Kidney epithelial cell (primary cell): ENCODE measurements around the gene TRANK1. TPM values are rescaled to one million over a fixed set of nuclear protein-coding genes. Genes with fewer than 3 reads are reported as not detected.
A peak's percentile ranks its signal among the peaks of the same experiment; 100 is the strongest.

Experiments
- DNase-seq: peaks from one replicate; pipeline ENCODE4 v3.0.0-alpha.2; 2010; ENCODE audit warnings: low read depth
- H3K27me3 ChIP-seq: 2 replicates; pipeline ENCODE4 v1.6.0; 2011; ENCODE audit warnings: low read length; ENCODE audit not compliant: control insufficient read depth, insufficient read depth
- H3K36me3 ChIP-seq: 2 replicates; pipeline ENCODE4 v1.5.1; 2011; ENCODE audit warnings: low read length; ENCODE audit not compliant: control insufficient read depth, insufficient read depth
- H3K4me3 ChIP-seq: 2 replicates; pipeline ENCODE4 v1.5.1; 2011; ENCODE audit warnings: low read depth, mild to moderate bottlenecking, control low read depth, low read length
- total RNA-seq: library from RNA; depleted of rRNA; stranded (reverse); fragments of >200 nt; gene quantifications from 2 replicates; pipeline ENCODE4 v1.2.3, GENCODE V29; 2015
- TF ChIP-seq, protein P1 (sequence below): IDR thresholded peaks from 2 replicates; pipeline ENCODE4 v1.5.1; 2011; ENCODE audit warnings: mild to moderate bottlenecking, moderate library complexity, low read length, control low read depth, inconsistent platforms; ENCODE audit not compliant: insufficient read depth, poor library complexity, severe bottlenecking

TRANK1 gene
- total RNA-seq, 1 donor from 2014 or later = 7.1 TPM

GRCh38 chr3:36803091-36803791 lies 141.6 kb downstream of the TRANK1 start:
- Histone ChIP-seq H3K36me3 (no peaks in the 10 kb centered on the region), H3K27me3 (no peaks in the 10 kb centered on the region), H3K4me3 (no peak overlapping the region)
- TF ChIP-seq, protein P1, sequence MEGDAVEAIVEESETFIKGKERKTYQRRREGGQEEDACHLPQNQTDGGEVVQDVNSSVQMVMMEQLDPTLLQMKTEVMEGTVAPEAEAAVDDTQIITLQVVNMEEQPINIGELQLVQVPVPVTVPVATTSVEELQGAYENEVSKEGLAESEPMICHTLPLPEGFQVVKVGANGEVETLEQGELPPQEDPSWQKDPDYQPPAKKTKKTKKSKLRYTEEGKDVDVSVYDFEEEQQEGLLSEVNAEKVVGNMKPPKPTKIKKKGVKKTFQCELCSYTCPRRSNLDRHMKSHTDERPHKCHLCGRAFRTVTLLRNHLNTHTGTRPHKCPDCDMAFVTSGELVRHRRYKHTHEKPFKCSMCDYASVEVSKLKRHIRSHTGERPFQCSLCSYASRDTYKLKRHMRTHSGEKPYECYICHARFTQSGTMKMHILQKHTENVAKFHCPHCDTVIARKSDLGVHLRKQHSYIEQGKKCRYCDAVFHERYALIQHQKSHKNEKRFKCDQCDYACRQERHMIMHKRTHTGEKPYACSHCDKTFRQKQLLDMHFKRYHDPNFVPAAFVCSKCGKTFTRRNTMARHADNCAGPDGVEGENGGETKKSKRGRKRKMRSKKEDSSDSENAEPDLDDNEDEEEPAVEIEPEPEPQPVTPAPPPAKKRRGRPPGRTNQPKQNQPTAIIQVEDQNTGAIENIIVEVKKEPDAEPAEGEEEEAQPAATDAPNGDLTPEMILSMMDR = no peak
- no peak for DNase-seq

DNA sequence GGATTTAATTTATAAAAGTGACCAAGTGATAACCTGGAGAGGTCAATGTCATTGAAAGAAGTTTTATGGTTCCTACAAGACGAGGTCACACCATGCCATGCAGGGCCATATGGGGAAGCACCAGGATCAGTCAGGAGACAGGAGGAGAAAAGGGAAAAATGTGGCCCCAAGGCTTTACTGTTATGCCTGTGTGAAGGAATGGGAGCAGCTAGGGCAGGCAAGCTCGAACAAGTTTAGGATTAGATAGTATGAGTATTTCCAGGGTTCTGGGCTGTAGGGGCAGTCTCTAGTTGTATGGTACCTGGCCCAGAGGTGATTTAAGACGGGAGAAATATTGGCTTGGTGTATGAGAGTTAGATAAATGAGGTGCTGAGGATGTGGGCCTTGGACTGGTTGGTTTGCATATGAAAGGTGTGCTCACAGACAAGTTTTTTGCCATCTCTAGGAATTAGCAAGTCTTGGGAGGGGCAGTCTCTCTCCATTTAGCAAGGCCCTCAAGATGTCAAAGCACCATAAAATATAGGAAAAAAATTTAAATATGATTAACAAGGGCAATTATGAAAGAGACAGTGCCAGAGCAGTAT lies 144.2 kb downstream of the TRANK1 start:
- no peaks in the 10 kb centered on the region for H3K36me3 ChIP-seq
- TF ChIP-seq, protein P1 = no peak
- DNase-seq = no peak

DNA sequence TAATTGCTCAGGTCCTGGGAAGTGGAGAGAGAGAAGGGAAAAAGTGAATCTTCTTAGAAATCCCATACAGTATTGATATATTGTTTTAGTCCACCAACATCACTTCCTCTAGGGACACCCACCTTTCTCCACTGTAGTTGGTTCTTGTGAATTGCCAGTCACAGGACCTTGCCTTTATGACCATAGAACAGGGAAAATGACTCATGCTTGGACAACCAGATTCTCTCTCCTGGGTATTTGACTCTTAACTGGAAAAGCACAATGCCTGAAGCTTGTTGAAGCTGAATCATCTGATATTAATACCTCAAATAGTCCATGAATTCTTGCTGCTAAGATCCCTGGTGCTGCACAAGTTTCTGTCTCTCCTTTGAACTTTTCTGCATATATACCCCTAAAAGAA lies 148.0 kb downstream of the TRANK1 start:
- DNase-seq = peak; percentile 16

More for the DNA sequence above, 144.2 kb downstream of the TRANK1 start:
- no peaks in the 10 kb centered on the region for H3K27me3 ChIP-seq
- no peak overlapping the region for H3K4me3 ChIP-seq

GRCh38 chr3:36796161-36796560 lies 148.7 kb downstream of the TRANK1 start:
- Histone ChIP-seq H3K36me3 (no peaks in the 10 kb centered on the region), H3K4me3 (no peak overlapping the region), H3K27me3 (peaks cover under 1% of the 10 kb centered on the region)
- no peak for DNase-seq
- TF ChIP-seq, protein P1 = no peak

More for the DNA sequence above, 148.0 kb downstream of the TRANK1 start:
- Histone ChIP-seq H3K4me3 (no peak overlapping the region), H3K27me3 (no peaks in the 10 kb centered on the region), H3K36me3 (no peaks in the 10 kb centered on the region)
- TF ChIP-seq, protein P1 = no peak

DNA sequence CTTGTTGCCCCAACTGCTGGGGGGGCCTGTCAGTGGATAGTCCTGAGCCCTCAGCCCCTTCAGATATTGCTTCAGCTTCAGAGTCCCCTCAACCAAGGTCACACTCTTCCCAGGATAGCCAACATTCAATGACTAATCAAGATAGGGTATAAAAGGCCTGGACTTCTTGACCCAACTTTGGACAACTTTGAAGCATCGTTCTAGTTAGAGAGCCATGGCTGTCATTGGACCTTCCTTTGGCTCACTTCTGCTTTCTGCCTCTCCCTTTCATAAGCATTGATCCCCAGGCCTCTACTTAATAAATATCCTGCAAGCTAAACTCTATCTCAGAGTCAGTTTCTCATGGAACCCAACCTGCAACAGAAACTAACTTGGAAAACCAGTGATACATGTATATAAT lies 149.2 kb downstream of the TRANK1 start:
- TF ChIP-seq, protein P1 = no peak
- Histone ChIP-seq H3K27me3 (peaks cover 3% of the 10 kb centered on the region), H3K4me3 (no peak overlapping the region), H3K36me3 (no peaks in the 10 kb centered on the region)
- DNase-seq = no peak
